Measurements from ENCODE around the gene PALMD.

GRCh38 chr1:99660496-99660895 lies 14.6 kb downstream of the PALMD start:
- TF ChIP-seq, protein P1, sequence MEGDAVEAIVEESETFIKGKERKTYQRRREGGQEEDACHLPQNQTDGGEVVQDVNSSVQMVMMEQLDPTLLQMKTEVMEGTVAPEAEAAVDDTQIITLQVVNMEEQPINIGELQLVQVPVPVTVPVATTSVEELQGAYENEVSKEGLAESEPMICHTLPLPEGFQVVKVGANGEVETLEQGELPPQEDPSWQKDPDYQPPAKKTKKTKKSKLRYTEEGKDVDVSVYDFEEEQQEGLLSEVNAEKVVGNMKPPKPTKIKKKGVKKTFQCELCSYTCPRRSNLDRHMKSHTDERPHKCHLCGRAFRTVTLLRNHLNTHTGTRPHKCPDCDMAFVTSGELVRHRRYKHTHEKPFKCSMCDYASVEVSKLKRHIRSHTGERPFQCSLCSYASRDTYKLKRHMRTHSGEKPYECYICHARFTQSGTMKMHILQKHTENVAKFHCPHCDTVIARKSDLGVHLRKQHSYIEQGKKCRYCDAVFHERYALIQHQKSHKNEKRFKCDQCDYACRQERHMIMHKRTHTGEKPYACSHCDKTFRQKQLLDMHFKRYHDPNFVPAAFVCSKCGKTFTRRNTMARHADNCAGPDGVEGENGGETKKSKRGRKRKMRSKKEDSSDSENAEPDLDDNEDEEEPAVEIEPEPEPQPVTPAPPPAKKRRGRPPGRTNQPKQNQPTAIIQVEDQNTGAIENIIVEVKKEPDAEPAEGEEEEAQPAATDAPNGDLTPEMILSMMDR (IDR thresholded peaks at IDR 0.05 in 4 of 5, conservative IDR thresholded peaks at IDR 0.05 in 1 of 5), result no peak
- TF ChIP-seq POLR2A (IDR thresholded peaks at IDR 0.05), result no peak
